ENCODE data around the gene FAR2. TPM values are rescaled to one million over a fixed set of nuclear protein-coding genes. Genes with fewer than 3 reads are reported as not detected.

The FAR2 gene
- total RNA-seq, 1 donor from 2014 or later = 3.9 TPM

GRCh38 chr12:29230800-29231560 lies 81.9 kb downstream of the FAR2 start:
- TF ChIP-seq EZH2 (IDR thresholded peaks at IDR 0.05; ENCODE audit: insufficient read depth, low read length) = no peak
- no peak for TF ChIP-seq CTCF (IDR thresholded peaks at IDR 0.05; ENCODE audit: insufficient read depth, low read depth, low read length)
- Histone ChIP-seq H3K4me2 (ENCODE audit: low read length) (no peak overlapping the region), H3K9ac (ENCODE audit: low read length) (no peak overlapping the region), H4K20me1 (ENCODE audit: insufficient read depth, low read length) (no peaks in the 10 kb centered on the region), H3K79me2 (ENCODE audit: insufficient read depth, low read length) (no peaks in the 10 kb centered on the region), H3K4me1 (ENCODE audit: insufficient read depth, low read length) (peaks cover 7% of the 10 kb centered on the region), H3K36me3 (ENCODE audit: insufficient read depth, low read length) (no peaks in the 10 kb centered on the region), H3K9me3 (ENCODE audit: insufficient read depth, low read depth, low read length) (no peaks in the 10 kb centered on the region), H2AFZ (ENCODE audit: low read depth, low read length) (no peak overlapping the region), H3K27ac (ENCODE audit: low read depth, low read length) (no peak overlapping the region), H3K27me3 (ENCODE audit: insufficient read depth, low read length) (no peaks in the 10 kb centered on the region), H3K4me3 (ENCODE audit: insufficient read depth, low read depth, low read length) (no peak overlapping the region)
- Mint-ChIP-seq H3K9me3 (ENCODE audit: unreplicated experiment) (no peaks in the 10 kb centered on the region), H3K4me3 (ENCODE audit: unreplicated experiment) (no peak overlapping the region), H3K27ac (ENCODE audit: unreplicated experiment) (no peak overlapping the region), H3K27me3 (ENCODE audit: low read depth, unreplicated experiment) (no peaks in the 10 kb centered on the region), H3K36me3 (ENCODE audit: low read depth, unreplicated experiment) (no peaks in the 10 kb centered on the region), H3K4me1 (ENCODE audit: low read depth, unreplicated experiment) (no peaks in the 10 kb centered on the region)
- no peak for FAIRE-seq
- DNase-seq (ENCODE audit: low read depth) = no peak

DNA sequence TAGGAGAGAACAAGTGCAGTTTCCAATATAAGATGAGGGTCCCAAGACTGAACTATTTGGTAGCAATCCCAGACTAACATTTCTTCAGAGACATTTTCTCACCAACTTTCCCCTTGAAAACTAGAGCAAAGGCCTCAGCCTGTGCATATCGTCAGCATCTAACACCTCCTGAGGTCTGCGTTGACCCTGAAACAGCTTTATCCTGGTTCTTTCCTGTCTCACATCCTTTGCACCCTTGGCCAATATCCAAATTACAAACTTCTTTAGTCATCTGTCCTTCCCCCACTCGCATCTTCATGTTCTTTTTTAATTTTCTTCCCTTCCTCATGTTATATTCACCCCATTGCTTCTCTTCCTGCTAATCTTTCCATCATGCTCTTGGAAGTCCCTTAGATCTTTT lies 83.0 kb downstream of the FAR2 start:
- Mint-ChIP-seq H3K27me3 (ENCODE audit: low read depth, unreplicated experiment) (no peaks in the 10 kb centered on the region), H3K9me3 (ENCODE audit: unreplicated experiment) (no peaks in the 10 kb centered on the region), H3K4me3 (ENCODE audit: unreplicated experiment) (no peak overlapping the region), H3K36me3 (ENCODE audit: low read depth, unreplicated experiment) (no peaks in the 10 kb centered on the region), H3K27ac (ENCODE audit: unreplicated experiment) (no peak overlapping the region), H3K4me1 (ENCODE audit: low read depth, unreplicated experiment) (no peaks in the 10 kb centered on the region)
- no peak for TF ChIP-seq CTCF (IDR thresholded peaks at IDR 0.05; ENCODE audit: insufficient read depth, low read depth, low read length)
- TF ChIP-seq EZH2 (IDR thresholded peaks at IDR 0.05; ENCODE audit: insufficient read depth, low read length) = no peak
- no peaks in the 10 kb centered on the region for H3K9me3 ChIP-seq (ENCODE audit: insufficient read depth, low read depth, low read length)
- H3K79me2 ChIP-seq (ENCODE audit: insufficient read depth, low read length) = no peaks in the 10 kb centered on the region
- no peak overlapping the region for H3K27ac ChIP-seq (ENCODE audit: low read depth, low read length)
- H3K4me2 ChIP-seq (ENCODE audit: low read length) = no peak overlapping the region
- H3K36me3 ChIP-seq (ENCODE audit: insufficient read depth, low read length) = no peaks in the 10 kb centered on the region
- H4K20me1 ChIP-seq (ENCODE audit: insufficient read depth, low read length) = no peaks in the 10 kb centered on the region
- H2AFZ ChIP-seq (ENCODE audit: low read depth, low read length) = no peak overlapping the region
- H3K9ac ChIP-seq (ENCODE audit: low read length) = no peak overlapping the region
- no peak overlapping the region for H3K4me3 ChIP-seq (ENCODE audit: insufficient read depth, low read depth, low read length)
- no peaks in the 10 kb centered on the region for H3K27me3 ChIP-seq (ENCODE audit: insufficient read depth, low read length)
- no peak for FAIRE-seq
- peaks cover 7% of the 10 kb centered on the region for H3K4me1 ChIP-seq (ENCODE audit: insufficient read depth, low read length)
- DNase-seq (ENCODE audit: low read depth) = no peak

DNA sequence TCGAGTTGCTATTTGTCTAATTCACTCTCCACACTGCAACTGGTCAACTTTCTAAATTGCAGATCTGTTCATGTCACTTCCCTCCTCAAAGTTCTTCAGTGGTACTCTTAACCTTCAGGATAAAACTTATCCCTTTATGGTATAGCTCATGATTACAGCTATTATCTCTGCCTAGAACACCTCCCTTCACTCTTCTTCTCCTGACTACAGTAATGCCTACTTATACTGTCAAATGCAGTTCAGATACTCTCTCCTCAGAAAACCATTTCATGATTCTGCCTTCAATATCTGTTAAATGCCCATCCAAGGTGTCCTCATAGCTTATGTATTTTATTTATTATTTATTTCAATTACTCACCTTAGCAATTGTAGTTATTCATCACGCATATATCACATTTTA lies 85.5 kb downstream of the FAR2 start:
- H3K36me3 Mint-ChIP-seq (ENCODE audit: low read depth, unreplicated experiment) = no peaks in the 10 kb centered on the region
- Histone ChIP-seq H3K27me3 (ENCODE audit: insufficient read depth, low read length) (no peaks in the 10 kb centered on the region), H3K9ac (ENCODE audit: low read length) (no peak overlapping the region), H3K9me3 (ENCODE audit: insufficient read depth, low read depth, low read length) (no peaks in the 10 kb centered on the region), H3K4me3 (ENCODE audit: insufficient read depth, low read depth, low read length) (no peak overlapping the region), H4K20me1 (ENCODE audit: insufficient read depth, low read length) (no peaks in the 10 kb centered on the region), H2AFZ (ENCODE audit: low read depth, low read length) (no peak overlapping the region), H3K4me2 (ENCODE audit: low read length) (no peak overlapping the region), H3K36me3 (ENCODE audit: insufficient read depth, low read length) (no peaks in the 10 kb centered on the region), H3K4me1 (ENCODE audit: insufficient read depth, low read length) (peaks cover 11% of the 10 kb centered on the region), H3K27ac (ENCODE audit: low read depth, low read length) (peak overlapping the region; percentile 11), H3K79me2 (ENCODE audit: insufficient read depth, low read length) (no peaks in the 10 kb centered on the region)
- H3K4me3 Mint-ChIP-seq (ENCODE audit: unreplicated experiment) = no peak overlapping the region
- no peak for DNase-seq (ENCODE audit: low read depth)
- H3K27me3 Mint-ChIP-seq (ENCODE audit: low read depth, unreplicated experiment) = no peaks in the 10 kb centered on the region
- H3K27ac Mint-ChIP-seq (ENCODE audit: unreplicated experiment) = no peak overlapping the region
- TF ChIP-seq EZH2 (IDR thresholded peaks at IDR 0.05; ENCODE audit: insufficient read depth, low read length) (no peak), CTCF (IDR thresholded peaks at IDR 0.05; ENCODE audit: insufficient read depth, low read depth, low read length) (no peak)
- FAIRE-seq = no peak
- no peaks in the 10 kb centered on the region for H3K9me3 Mint-ChIP-seq (ENCODE audit: unreplicated experiment)
- H3K4me1 Mint-ChIP-seq (ENCODE audit: low read depth, unreplicated experiment) = no peaks in the 10 kb centered on the region
